HG02938 (cell line): ENCODE measurements around the gene TEX26.

Experiments used
- ATAC-seq: cut with Tn5 transposase; IDR thresholded peaks from one replicate; pipeline ENCODE4 v1.9.1; 2021; ENCODE audit warnings: mild to moderate bottlenecking, moderate library complexity; ENCODE audit not compliant: unreplicated experiment

TEX26 gene

GRCh38 chr13:31011193-31011860, 78.9 kb downstream of the TEX26 start:
- no peak for ATAC-seq

- peak; percentile 57 for ATAC-seq
These were observed 79.6 kb downstream of the TEX26 start for GRCh38 chr13:31011901-31012654.

- no peak for ATAC-seq
These were observed 80.2 kb downstream of the TEX26 start for GRCh38 chr13:31012655-31013024.

GRCh38 chr13:31014456-31014855, 82.0 kb downstream of the TEX26 start:
- no peak for ATAC-seq

- ATAC-seq: no peak
These were observed 82.7 kb downstream of the TEX26 start for GRCh38 chr13:31015199-31015598.

- no peak for ATAC-seq
These were observed 84.2 kb downstream of the TEX26 start for GRCh38 chr13:31016342-31017325.

GRCh38 chr13:31018511-31018910, 86.1 kb downstream of the TEX26 start:
- ATAC-seq: no peak

GRCh38 chr13:31020996-31021395, 88.5 kb downstream of the TEX26 start:
- ATAC-seq: no peak

GRCh38 chr13:31022288-31022895, 89.9 kb downstream of the TEX26 start:
- ATAC-seq: no peak

GRCh38 chr13:31022928-31023530, 90.6 kb downstream of the TEX26 start:
- no peak for ATAC-seq
